GM12873 (cell line): Measurements from ENCODE around the gene RFK.

Experiments used
- TF ChIP-seq, protein P1 (sequence below): IDR thresholded peaks from 2 replicates; pipeline ENCODE4 v1.5.1; 2012; ENCODE audit warnings: low read depth, mild to moderate bottlenecking, moderate library complexity, low read length, control low read depth; ENCODE audit not compliant: insufficient read depth; ENCODE audit errors: missing control alignments

RFK gene

DNA sequence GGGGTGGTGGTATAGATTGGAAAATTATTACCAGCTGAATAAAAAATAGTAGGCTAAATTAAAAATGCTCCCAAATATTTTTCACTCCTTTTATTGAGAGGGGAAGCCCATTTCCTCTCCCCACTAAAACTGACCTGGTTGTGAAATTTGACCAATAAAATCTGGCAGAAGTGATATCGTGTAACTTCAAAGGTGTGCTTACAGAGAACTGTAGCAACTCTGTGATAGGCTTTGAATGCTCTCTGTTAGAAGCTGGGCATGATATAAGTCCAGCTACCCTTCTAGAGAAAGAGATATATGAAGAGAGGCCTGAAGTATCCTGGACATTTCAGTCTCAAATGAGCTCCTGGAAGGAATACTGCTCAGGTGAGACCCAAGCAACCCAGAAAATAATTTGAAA is 10.2 kb upstream of the RFK start:
- TF ChIP-seq, protein P1, sequence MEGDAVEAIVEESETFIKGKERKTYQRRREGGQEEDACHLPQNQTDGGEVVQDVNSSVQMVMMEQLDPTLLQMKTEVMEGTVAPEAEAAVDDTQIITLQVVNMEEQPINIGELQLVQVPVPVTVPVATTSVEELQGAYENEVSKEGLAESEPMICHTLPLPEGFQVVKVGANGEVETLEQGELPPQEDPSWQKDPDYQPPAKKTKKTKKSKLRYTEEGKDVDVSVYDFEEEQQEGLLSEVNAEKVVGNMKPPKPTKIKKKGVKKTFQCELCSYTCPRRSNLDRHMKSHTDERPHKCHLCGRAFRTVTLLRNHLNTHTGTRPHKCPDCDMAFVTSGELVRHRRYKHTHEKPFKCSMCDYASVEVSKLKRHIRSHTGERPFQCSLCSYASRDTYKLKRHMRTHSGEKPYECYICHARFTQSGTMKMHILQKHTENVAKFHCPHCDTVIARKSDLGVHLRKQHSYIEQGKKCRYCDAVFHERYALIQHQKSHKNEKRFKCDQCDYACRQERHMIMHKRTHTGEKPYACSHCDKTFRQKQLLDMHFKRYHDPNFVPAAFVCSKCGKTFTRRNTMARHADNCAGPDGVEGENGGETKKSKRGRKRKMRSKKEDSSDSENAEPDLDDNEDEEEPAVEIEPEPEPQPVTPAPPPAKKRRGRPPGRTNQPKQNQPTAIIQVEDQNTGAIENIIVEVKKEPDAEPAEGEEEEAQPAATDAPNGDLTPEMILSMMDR, result no peak

DNA sequence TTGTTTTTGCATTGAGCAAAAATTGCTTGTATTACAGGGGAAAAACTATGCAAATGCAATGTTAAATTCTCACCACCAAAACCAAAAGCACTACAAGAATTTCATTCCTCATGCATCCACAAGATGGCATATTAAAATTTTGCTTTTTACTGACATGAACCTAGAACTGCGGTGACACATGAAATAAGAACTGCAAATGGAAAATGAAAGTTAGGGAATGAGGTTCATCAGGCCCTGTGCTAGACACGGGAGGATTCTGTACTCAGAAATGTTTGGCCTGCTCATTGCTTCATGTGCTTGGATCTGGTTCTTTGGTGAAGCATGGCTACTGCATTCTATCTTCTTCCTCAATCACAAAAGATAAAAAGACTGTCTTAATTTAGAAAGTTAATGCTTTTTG is 9.1 kb upstream of the RFK start:
- TF ChIP-seq, protein P1, result peak; percentile 54

DNA sequence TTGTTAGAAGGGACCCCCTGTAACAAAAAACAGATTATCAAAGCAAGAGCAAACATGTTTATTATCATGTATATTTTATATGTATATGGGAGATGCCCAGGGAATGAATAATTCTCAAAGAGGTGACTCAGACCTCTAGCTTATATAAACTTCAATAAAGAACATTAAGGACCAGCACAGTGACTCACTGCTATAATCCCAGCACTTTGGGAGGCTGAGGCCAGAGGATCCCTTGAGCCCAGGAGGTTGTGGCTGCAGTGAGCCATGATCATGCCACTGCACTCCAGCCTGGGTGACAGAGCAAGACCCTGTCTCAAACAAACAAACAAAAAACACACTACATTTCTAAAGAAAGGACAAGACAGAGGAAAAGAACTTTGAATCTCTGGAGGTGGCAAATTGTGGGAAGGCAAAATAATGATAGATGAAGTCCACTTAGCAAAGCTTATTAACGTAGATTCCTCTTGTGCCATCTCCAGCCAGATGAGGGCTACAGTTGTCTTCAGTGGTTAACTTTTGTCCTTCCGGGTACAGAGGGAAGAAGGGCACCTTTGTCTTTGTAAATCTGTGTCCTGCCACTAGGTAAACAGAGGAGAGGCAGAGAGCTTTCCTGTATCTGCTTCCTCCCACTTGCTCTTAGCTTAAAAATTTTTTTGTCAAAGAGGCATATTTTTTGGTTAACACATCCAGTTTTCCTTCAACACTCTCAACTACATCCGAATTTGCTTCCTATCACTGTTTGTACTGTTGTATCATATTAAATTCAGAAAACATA is 7.5 kb upstream of the RFK start:
- TF ChIP-seq, protein P1, result peak; percentile 2

DNA sequence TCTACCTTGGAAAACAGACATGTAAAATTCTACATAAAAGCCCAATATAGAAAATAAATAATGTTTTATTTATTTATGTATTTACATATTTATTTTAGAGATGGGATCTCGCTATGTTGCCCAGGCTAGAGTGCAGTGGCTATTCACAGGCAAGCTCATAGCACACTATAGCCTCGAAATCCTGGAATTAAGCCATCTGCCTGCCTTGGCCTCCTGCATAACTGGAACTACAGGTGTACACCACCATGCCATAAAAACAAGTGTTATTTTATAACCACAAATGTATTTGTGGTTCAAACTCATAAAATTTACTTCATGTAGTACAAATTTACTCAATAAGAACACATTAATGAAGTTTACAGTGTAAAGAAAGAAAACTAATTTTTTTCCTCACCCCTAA is 7.0 kb upstream of the RFK start:
- TF ChIP-seq, protein P1, result no peak

DNA sequence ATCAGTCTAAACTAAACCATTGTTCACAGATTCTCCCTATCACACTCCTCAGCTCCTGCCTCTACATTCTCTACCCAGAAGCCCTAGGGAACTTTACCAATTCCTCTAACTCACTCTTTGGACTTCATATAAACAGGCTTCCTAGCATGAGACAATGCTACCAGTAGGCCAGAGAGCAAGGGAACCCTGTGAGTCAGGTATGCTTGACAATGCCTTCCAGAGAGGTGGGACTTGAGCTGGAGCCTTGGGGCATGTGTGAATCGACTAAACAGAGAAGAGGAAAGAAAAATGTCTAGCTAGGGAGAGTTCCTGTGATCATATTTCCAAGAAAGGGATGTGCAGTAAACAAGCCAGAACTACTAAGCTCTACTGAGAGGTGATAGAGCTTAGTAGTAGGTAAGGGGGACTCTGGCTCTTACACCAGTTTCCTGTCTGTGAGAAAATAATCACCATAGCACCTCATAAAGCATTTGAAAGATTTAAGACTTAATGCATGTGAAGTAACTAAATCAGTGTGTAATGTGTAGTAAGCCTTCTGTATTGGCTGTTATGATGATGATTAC is 6.4 kb upstream of the RFK start:
- TF ChIP-seq, protein P1, result no peak

DNA sequence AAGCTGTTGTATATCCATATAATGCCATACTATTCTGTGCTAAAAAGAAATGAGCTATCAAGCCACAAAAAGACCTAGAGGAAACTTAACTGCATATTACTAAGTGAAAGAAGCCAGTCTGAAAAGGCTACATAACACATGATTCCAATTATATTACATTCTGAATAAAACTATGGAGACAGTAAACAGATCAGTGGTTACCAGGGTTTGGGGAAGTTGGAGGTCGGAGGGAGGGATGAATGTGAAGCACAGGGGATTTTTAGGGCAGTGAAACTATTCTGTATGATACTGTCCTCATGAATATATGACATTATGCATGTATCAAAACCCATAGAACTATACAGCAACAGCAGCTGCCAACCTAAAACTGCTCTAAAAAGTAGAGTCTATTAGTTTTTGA is 5.6 kb upstream of the RFK start:
- TF ChIP-seq, protein P1, result no peak

DNA sequence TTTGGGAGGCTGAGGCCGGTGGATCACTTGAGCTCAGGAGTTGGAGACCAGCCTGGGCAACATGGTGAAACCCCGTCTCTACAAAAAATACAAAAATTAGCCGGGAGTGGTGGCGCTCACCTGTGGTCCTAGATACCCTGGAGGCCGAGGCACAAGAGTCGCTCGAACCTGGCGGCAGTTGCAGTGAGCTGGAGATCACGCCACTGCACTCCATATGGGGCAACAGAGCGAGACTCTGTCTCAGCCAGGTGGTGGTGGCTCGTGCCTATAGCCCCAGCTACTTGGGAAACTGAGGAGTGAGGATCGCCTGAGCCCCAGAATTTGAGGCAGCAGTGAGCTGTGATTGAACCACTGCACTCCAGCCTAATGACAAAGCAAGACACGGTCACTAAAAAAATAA is 2.4 kb upstream of the RFK start:
- TF ChIP-seq, protein P1, result no peak
